Measurements from ENCODE around the gene LGI4. TPM values are rescaled to one million over a fixed set of nuclear protein-coding genes. Genes with fewer than 3 reads are reported as not detected.

The LGI4 gene
- polyA plus RNA-seq, 4 donors: 2.9 to 4.0 (median 3.3) TPM

Other genes with a start within 250 kb of the LGI4 start
- 1 to 10 TPM; 5.6 to 7.9 (median 7.2) TPM for gene ZNF30, start 208.2 kb downstream of the LGI4 start, polyA plus RNA-seq (ENCODE audit: insufficient read length in 4 of 4)
- 1 to 10 TPM; 5.3 to 7.2 (median 6.1) TPM for gene ZNF792, start 170.8 kb downstream of the LGI4 start, polyA plus RNA-seq (ENCODE audit: insufficient read length in 4 of 4)
- gene GRAMD1A, start 134.7 kb downstream of the LGI4 start, polyA plus RNA-seq (ENCODE audit: insufficient read length in 4 of 4): 10 to 100 TPM; 48.1 to 87.2 (median 61.3) TPM
- 1 to 10 TPM in 3 of 4 donors, under 1 TPM in 1; 0.41 to 1.4 (median 1.4) TPM for gene SCN1B, start 104.6 kb downstream of the LGI4 start, polyA plus RNA-seq (ENCODE audit: insufficient read length in 4 of 4)
- 100 to 1,000 TPM in 3 of 4 donors, 10 to 100 TPM in 1; 88.9 to 122 (median 112) TPM for gene HPN, start 93.3 kb downstream of the LGI4 start, polyA plus RNA-seq (ENCODE audit: insufficient read length in 4 of 4)
- 10 to 100 TPM; 16.2 to 25.3 (median 19.5) TPM for gene FXYD3, start 19.2 kb downstream of the LGI4 start, polyA plus RNA-seq (ENCODE audit: insufficient read length in 4 of 4)
- gene FXYD1, start 3.8 kb upstream of the LGI4 start, polyA plus RNA-seq (ENCODE audit: insufficient read length in 4 of 4): 10 to 100 TPM; 15.4 to 32.1 (median 24.9) TPM
- gene FXYD7, start 8.2 kb upstream of the LGI4 start, polyA plus RNA-seq (ENCODE audit: insufficient read length in 4 of 4): 1 to 10 TPM in 2 of 4 donors, under 1 TPM in 2; 0.44 to 2.2 (median 1.3) TPM
- gene FXYD5, start 19.7 kb upstream of the LGI4 start, polyA plus RNA-seq (ENCODE audit: insufficient read length in 4 of 4): 10 to 100 TPM; 19.5 to 33.3 (median 25.7) TPM
- not detected for gene FAM187B, start 93.7 kb upstream of the LGI4 start, polyA plus RNA-seq (ENCODE audit: insufficient read length in 4 of 4)
- gene LSR, start 113.9 kb upstream of the LGI4 start, polyA plus RNA-seq (ENCODE audit: insufficient read length in 4 of 4): 10 to 100 TPM; 49.9 to 73.2 (median 59.6) TPM
- 100 to 1,000 TPM; 160 to 193 (median 172) TPM for gene USF2, start 133.9 kb upstream of the LGI4 start, polyA plus RNA-seq (ENCODE audit: insufficient read length in 4 of 4)
- under 1 TPM; 0.09 to 0.92 (median 0.30) TPM for gene HAMP, start 147.5 kb upstream of the LGI4 start, polyA plus RNA-seq (ENCODE audit: insufficient read length in 4 of 4)
- gene MAG, start 157.1 kb upstream of the LGI4 start, polyA plus RNA-seq (ENCODE audit: insufficient read length in 4 of 4): 10 to 100 TPM in 1 of 4 donors, 1 to 10 TPM in 3; 2.6 to 15.5 (median 5.6) TPM
- gene CD22, start 194.1 kb upstream of the LGI4 start, polyA plus RNA-seq (ENCODE audit: insufficient read length in 4 of 4): 10 to 100 TPM in 2 of 4 donors, 1 to 10 TPM in 2; 6.3 to 51.9 (median 12.3) TPM
- gene FFAR1, start 212.8 kb upstream of the LGI4 start, polyA plus RNA-seq (ENCODE audit: insufficient read length in 4 of 4): under 1 TPM; 0.06 to 0.87 (median 0.64) TPM
- gene FFAR3, start 223.4 kb upstream of the LGI4 start, polyA plus RNA-seq (ENCODE audit: insufficient read length in 4 of 4): under 1 TPM in 3 of 4 donors, not detected in 1; 0.13 to 0.19 (median 0.17) TPM
- gene GPR42, start 236.0 kb upstream of the LGI4 start, polyA plus RNA-seq (ENCODE audit: insufficient read length in 4 of 4): under 1 TPM in 1 of 4 donors, not detected in 3; 0.23 TPM

Measured in left renal cortex interstitium (tissue), 4 donors.